HCT116 (cell line): ENCODE measurements around the gene CERS2. TPM values are rescaled to one million over a fixed set of nuclear protein-coding genes. Genes with fewer than 3 reads are reported as not detected.

ENCODE experiments used
- ATAC-seq: fragments of 200-7000 bp; cut with Tn5 transposase; 2 replicates; pipeline ENCODE4 v1.9.1; 2020; ENCODE audit warnings: mild to moderate bottlenecking, moderate library complexity
- BruUV-seq: library from RNA; stranded (reverse); fragments of 400-500 nt; replicated peaks from 2 replicates; lab custom pipeline; 2021; lab: Mats Ljungman, UMichigan
- CTCF ChIA-PET: fragments of 300-600 bp; sonication (Branson Sonifier 250); formaldehyde crosslinking; loops from one replicate; lab custom pipeline; 2021; ENCODE audit warnings: antibody characterized with exemption; lab: Charles Lee
- POLR2A ChIA-PET: fragments of 300-600, 350-600 bp; sonication (Branson Sonifier 250); formaldehyde crosslinking; loops from one replicate; lab custom pipeline; 2021; ENCODE audit warnings: antibody characterized with exemption; lab: Charles Lee
- RAD21 ChIA-PET, 2 experiments: fragments of 300-600 bp; sonication (Branson Sonifier 250); formaldehyde crosslinking; loops; one replicate each; lab custom pipeline; 2023; ENCODE audit warnings: low total read pairs in 2 of 2; ENCODE audit not compliant: uncharacterized antibody in 2 of 2, unreplicated experiment in 2 of 2, low non-redundant PET in 1 of 2; lab: Charles Lee
- DNase-seq: peaks from one replicate; pipeline ENCODE4 v3.0.0-alpha.2; 2010; ENCODE audit warnings: low read depth, low spot score
- H2AFZ ChIP-seq: fragments of 200-600 bp; shearing (Covaris generic), sonication (generic); 2 replicates; pipeline ENCODE4 v1.6.1; 2017; ENCODE audit warnings: low read depth, mixed run types, mixed read lengths, antibody characterized with exemption, low read length; ENCODE audit not compliant: poor library complexity, severe bottlenecking
- H3K27ac ChIP-seq: 2 replicates; pipeline ENCODE4 v1.5.1; 2012; ENCODE audit warnings: low read depth, low read length
- H3K27me3 ChIP-seq: fragments of 200-600 bp; sonication (generic); 2 replicates; pipeline ENCODE4 v1.6.1; 2016; ENCODE audit warnings: mixed run types, low read length, mixed read lengths; ENCODE audit not compliant: insufficient read depth
- H3K36me3 ChIP-seq, 2 experiments: fragments of 200-500 bp in 1 of 2; fragments of 200-600 bp in 1 of 2; sonication (Bioruptor generic) in 1 of 2; sonication (generic) in 1 of 2; 2 replicates each; pipeline versions ENCODE4 v1.5.1 to v1.6.1; 2014 to 2016; ENCODE audit warnings: low read length in 2 of 2, inconsistent platforms in 1 of 2, mixed read lengths in 1 of 2, mixed run types in 1 of 2; ENCODE audit not compliant: insufficient read depth in 2 of 2, control insufficient read depth in 1 of 2
- H3K4me1 ChIP-seq, 2 experiments: fragments of 200-600 bp in 1 of 2; sonication (generic) in 1 of 2; 2 replicates each; pipeline versions ENCODE4 v1.5.1 to v1.6.1; 2012 to 2017; ENCODE audit warnings: low read length in 2 of 2, inconsistent platforms in 1 of 2, mild to moderate bottlenecking in 1 of 2, mixed read lengths in 1 of 2, mixed run types in 1 of 2, moderate library complexity in 1 of 2; ENCODE audit not compliant: insufficient read depth in 2 of 2, control insufficient read depth in 1 of 2
- H3K4me2 ChIP-seq: fragments of 200-600 bp; sonication (generic); 2 replicates; pipeline ENCODE4 v1.6.1; 2017; ENCODE audit warnings: mixed run types, low read length, mixed read lengths
- H3K4me3 ChIP-seq, 2 experiments: fragments of 200-600 bp in 1 of 2; sonication (generic) in 1 of 2; replicated peaks in 1 of 2; 2 replicates each; pipeline ENCODE4 v1.5.1; 2011 to 2016; ENCODE audit warnings: low read length in 2 of 2, control low read depth in 1 of 2, low read depth in 1 of 2, mild to moderate bottlenecking in 1 of 2, mixed read lengths in 1 of 2, mixed run types in 1 of 2
- H3K79me2 ChIP-seq: fragments of 200-600 bp; sonication (generic); 2 replicates; pipeline ENCODE4 v1.6.1; 2017; ENCODE audit warnings: mild to moderate bottlenecking, mixed run types, low read length, moderate library complexity, mixed read lengths; ENCODE audit not compliant: insufficient read depth
- H3K9ac ChIP-seq: fragments of 200-600 bp; sonication (generic); 2 replicates; pipeline ENCODE4 v1.6.1; 2016; ENCODE audit warnings: low read length, mixed read lengths
- H3K9me2 ChIP-seq: fragments of 200-600 bp; sonication (generic), shearing (Covaris generic); 2 replicates; pipeline ENCODE4 v1.6.1; 2017; ENCODE audit warnings: mixed run types, mild to moderate bottlenecking, moderate library complexity; ENCODE audit not compliant: insufficient read depth
- H3K9me3 ChIP-seq, 2 experiments: fragments of 200-500 bp in 1 of 2; fragments of 200-600 bp in 1 of 2; sonication (Bioruptor generic) in 1 of 2; sonication (generic) in 1 of 2; 2 replicates each; pipeline ENCODE4 v1.6.1; 2014 to 2017; ENCODE audit warnings: low read length in 2 of 2, mixed read lengths in 2 of 2, inconsistent platforms in 1 of 2, low read depth in 1 of 2, mild to moderate bottlenecking in 1 of 2, mixed run types in 1 of 2, moderate library complexity in 1 of 2; ENCODE audit not compliant: control insufficient read depth in 1 of 2, insufficient read depth in 1 of 2
- H4K20me1 ChIP-seq: fragments of 200-600 bp; sonication (generic), shearing (Covaris generic); 2 replicates; pipeline ENCODE4 v1.6.1; 2017; ENCODE audit warnings: mixed run types, mild to moderate bottlenecking, moderate library complexity; ENCODE audit not compliant: insufficient read depth
- CTCF ChIP-seq, 3 experiments: fragments of 200-600 bp in 1 of 3; sonication (generic) in 1 of 3; IDR thresholded peaks in 2 of 3; conservative IDR thresholded peaks in 1 of 3; 2 replicates each; pipeline ENCODE4 v1.5.1; 2012 to 2017; ENCODE audit warnings: low read depth in 2 of 3, low read length in 2 of 3, antibody characterized with exemption in 1 of 3, borderline replicate concordance in 1 of 3, control low read depth in 1 of 3, mild to moderate bottlenecking in 1 of 3, mixed read lengths in 1 of 3, mixed run types in 1 of 3, moderate library complexity in 1 of 3; ENCODE audit not compliant: insufficient read depth in 1 of 3
- EZH2phosphoT487 ChIP-seq: fragments of 200-600 bp; IDR thresholded peaks from 2 replicates; pipeline ENCODE4 v1.6.1; 2018; ENCODE audit warnings: antibody characterized with exemption, borderline replicate concordance
- JUND ChIP-seq: IDR thresholded peaks from 2 replicates; pipeline ENCODE4 v1.6.1; 2012
- SP1 ChIP-seq: IDR thresholded peaks from 2 replicates; pipeline ENCODE4 v1.6.1; 2012; ENCODE audit warnings: low read depth
- SRF ChIP-seq: IDR thresholded peaks from 2 replicates; pipeline ENCODE4 v1.6.1; 2012; ENCODE audit warnings: low read depth
- intact Hi-C: fragments of 100-400 bp; cut with micrococcal nuclease; formaldehyde crosslinking; loops from 2 replicates; pipeline ENCODE4 v1.10.0; 2022
- total RNA-seq: library from RNA; stranded (reverse); gene quantifications from one replicate; pipeline ENCODE4 v1.2.1, GENCODE V29; 2021; ENCODE audit not compliant: unreplicated experiment
- TF ChIP-seq, protein P1 (sequence below): IDR thresholded peaks from 2 replicates; pipeline ENCODE4 v1.6.1; 2012

The CERS2 gene
- total RNA-seq, 1 experiment from 2014 or later = 218 TPM

DNA sequence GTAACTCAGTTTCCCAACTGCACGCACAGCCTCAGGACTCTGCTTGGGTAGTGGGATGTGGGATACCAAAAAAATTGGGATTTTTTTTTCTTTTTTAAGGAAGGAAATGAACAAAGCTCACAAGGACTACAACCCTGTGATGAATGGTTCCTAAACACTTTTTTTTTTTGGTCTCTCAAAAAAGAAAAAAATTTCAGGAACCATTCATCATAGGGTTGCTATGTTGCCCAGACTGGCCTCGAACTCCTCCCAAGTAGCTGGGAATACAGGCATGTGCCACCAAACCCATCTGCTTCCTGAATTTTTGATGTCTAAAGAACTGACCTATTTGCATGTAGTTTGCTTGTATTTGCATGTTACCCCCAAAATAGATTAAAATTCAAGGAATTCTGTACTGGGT lies 25.3 kb upstream of the CERS2 start (continued):
- TF ChIP-seq CTCF (IDR thresholded peaks at IDR 0.05 in 2 of 3, conservative IDR thresholded peaks at IDR 0.05 in 1 of 3; ENCODE audit: borderline replicate concordance in 1 of 3, insufficient read depth in 1 of 3, low read depth in 2 of 3, low read length in 2 of 3) = no peak
- TF ChIP-seq SRF = no peak

- RAD21 ChIA-PET = no interaction called here
- H3K4me3 ChIP-seq = 0 out of 4 replicates have a peak overlapping the region, but pooled peaks of 1 of the 2 experiments have one; percentile 7
- no peaks in the 10 kb centered on the region for H3K79me2 ChIP-seq
- H3K9me2 ChIP-seq = no peaks in the 10 kb centered on the region
- POLR2A ChIA-PET = interaction anchor here (1.2 kb wide), 1 partner anchor 18 kb away, joined by 3 read pairs; no protein-coding TSS in a partner anchor
- H3K27me3 ChIP-seq = no peaks in the 10 kb centered on the region
- CTCF ChIA-PET = no interaction called here
- no peaks in the 10 kb centered on the region for H3K36me3 ChIP-seq
- BruUV-seq = no TSS peak
- H3K9me3 ChIP-seq = no peaks in the 10 kb centered on the region
- peaks cover 7 to 40% of the 10 kb centered on the region in 2 experiments; a peak in 3 of 4 replicates for H3K4me1 ChIP-seq
- H3K4me2 ChIP-seq = peak overlapping the region; percentile 46
- ATAC-seq (peak; percentile 39; the same call in 1 of the 2 replicates), DNase-seq (no peak)
- H4K20me1 ChIP-seq = no peaks in the 10 kb centered on the region
- TF ChIP-seq EZH2phosphoT487 = no peak
- no peak for TF ChIP-seq JUND
- TF ChIP-seq SRF = no peak
- TF ChIP-seq, protein P1, sequence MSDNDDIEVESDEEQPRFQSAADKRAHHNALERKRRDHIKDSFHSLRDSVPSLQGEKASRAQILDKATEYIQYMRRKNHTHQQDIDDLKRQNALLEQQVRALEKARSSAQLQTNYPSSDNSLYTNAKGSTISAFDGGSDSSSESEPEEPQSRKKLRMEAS = no peak
- TF ChIP-seq SP1 = 0 out of 2 replicates have a peak, but pooled peaks have one; percentile 23
- no peak overlapping the region for H3K9ac ChIP-seq
- intact Hi-C loops = loop anchor here (5.0 kb wide), 3 partner anchors 372 to 742 kb away; partner anchors contain the start of genes CA14 and ENSA
- H2AFZ ChIP-seq = peak overlapping the region; percentile 38
- no peak overlapping the region for H3K27ac ChIP-seq
Measured at GRCh38 chr1:150999051-150999674, 24.5 kb upstream of the CERS2 start.
